ENCODE measurements around the gene PRRX2.

DNA sequence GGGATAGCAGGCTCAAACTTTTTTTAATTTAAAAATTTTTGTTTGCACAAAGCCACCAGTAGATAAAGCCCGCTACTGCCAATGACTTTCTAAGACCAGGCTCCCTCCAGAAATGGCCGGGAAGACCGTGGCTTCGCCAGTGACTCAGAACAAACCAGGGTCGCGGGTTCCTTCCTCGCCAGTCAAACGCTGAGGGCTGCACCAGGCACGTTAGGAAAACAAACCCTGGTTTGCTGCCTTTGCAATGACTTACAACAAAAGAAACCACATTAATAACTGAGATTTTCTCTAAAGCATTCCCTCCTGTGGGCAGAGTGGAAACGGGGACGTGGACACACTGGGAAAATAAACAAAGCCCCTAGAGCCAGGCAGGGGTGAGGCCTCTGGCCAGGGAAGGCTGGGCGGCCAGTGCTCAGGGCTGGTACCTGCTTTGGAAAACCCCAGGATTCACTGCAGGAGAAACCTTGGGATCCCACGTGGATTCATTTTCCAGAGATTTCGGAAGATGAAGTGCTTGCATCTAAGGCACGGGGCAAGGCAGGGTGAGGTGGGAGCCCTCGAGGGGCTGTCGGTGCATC is 3.8 kb downstream of the PRRX2 start:
- TF ChIP-seq, protein P1, sequence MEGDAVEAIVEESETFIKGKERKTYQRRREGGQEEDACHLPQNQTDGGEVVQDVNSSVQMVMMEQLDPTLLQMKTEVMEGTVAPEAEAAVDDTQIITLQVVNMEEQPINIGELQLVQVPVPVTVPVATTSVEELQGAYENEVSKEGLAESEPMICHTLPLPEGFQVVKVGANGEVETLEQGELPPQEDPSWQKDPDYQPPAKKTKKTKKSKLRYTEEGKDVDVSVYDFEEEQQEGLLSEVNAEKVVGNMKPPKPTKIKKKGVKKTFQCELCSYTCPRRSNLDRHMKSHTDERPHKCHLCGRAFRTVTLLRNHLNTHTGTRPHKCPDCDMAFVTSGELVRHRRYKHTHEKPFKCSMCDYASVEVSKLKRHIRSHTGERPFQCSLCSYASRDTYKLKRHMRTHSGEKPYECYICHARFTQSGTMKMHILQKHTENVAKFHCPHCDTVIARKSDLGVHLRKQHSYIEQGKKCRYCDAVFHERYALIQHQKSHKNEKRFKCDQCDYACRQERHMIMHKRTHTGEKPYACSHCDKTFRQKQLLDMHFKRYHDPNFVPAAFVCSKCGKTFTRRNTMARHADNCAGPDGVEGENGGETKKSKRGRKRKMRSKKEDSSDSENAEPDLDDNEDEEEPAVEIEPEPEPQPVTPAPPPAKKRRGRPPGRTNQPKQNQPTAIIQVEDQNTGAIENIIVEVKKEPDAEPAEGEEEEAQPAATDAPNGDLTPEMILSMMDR (IDR thresholded peaks at IDR 0.05), result no peak
- no peak for TF ChIP-seq ZFX (IDR thresholded peaks at IDR 0.05; ENCODE audit: borderline replicate concordance)
